ENCODE measurements around the gene DDB1. TPM values are rescaled to one million over a fixed set of nuclear protein-coding genes. Genes with fewer than 3 reads are reported as not detected.

DDB1 gene
- total and polyA plus RNA-seq, 9 of the 15 experiments (the other 6 are each of a cell fraction or from before 2014, with no cell fraction given) = 172 to 361 (median 266) TPM

DNA sequence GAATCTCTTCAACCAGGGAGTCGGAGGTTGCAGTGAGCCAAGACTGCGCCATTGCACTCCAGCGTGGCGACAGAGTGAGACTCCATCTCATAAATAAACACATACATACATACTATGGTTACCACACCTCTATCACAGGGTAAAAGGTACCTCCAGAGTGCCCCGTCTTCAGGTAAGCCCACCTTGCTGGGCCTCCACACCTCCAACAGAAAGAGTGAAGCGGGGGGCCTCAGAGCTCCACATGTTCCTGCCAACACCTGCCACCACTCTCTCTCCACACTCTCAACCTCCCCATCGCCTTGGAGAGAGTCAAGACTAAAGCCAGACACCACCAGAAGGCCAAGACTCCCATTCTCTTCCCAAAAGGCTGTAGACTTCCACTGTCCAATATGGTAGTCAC is 27.5 kb downstream of the DDB1 start (continued):
- no peak for TF ChIP-seq ZBTB49 (CRISPR knock-in tag; IDR thresholded peaks at IDR 0.05; ENCODE audit: borderline replicate concordance)
- TF ChIP-seq STAT5B (CRISPR knock-in tag; IDR thresholded peaks at IDR 0.05) = no peak
- no peak for TF ChIP-seq ARID3A (IDR thresholded peaks at IDR 0.05; ENCODE audit: borderline replicate concordance, low read depth, low read length)

GRCh38 chr11:61303725-61304124 is 29.2 kb downstream of the DDB1 start:
- Histone ChIP-seq H3K27ac (ENCODE audit: extremely low read depth, low read depth, low read length) (no peak overlapping the region), H3K4me3 (no peak overlapping the region), H3K36me3 (ENCODE audit: control insufficient read depth, insufficient read depth, low read length) (peaks cover 98% of the 10 kb centered on the region), H3K27me3 (ENCODE audit: control insufficient read depth in 2 of 2, insufficient read depth in 2 of 2, low read length in 2 of 2) (no peaks in the 10 kb centered on the region), H3K4me2 (ENCODE audit: insufficient read depth, low read length) (no peak overlapping the region), H4K20me1 (replicated peaks; ENCODE audit: control insufficient read depth, insufficient read depth, low read length) (no peaks in the 10 kb centered on the region), H3K79me2 (ENCODE audit: control insufficient read depth, insufficient read depth, low read length) (no peaks in the 10 kb centered on the region), H2AFZ (ENCODE audit: low read depth, low read length) (no peak overlapping the region), H3K4me1 (replicated peaks in 1 of 2; ENCODE audit: control insufficient read depth in 2 of 2, insufficient read depth in 2 of 2, low read length in 2 of 2) (no peaks in the 10 kb centered on the region), H3K9me3 (replicated peaks; ENCODE audit: control insufficient read depth, insufficient read depth, low read depth, low read length) (no peaks in the 10 kb centered on the region), H3K9me1 (ENCODE audit: control insufficient read depth, insufficient read depth, low read length) (peaks cover 3% of the 10 kb centered on the region), H3K9ac (ENCODE audit: insufficient read depth in 1 of 2, low read depth in 2 of 2, low read length in 2 of 2) (no peak overlapping the region)
- FAIRE-seq (no peak), DNase-seq (ENCODE audit: extremely low read depth in 1 of 4, low spot score in 3 of 4) (no peak), ATAC-seq (no peak)
- no TSS peak for BruUV-seq (replicated peaks)
- 96% methylated on average over 9 of the region's 9 CpGs for WGBS (ENCODE audit: insufficient coverage, low coverage, missing lambda C conversion rate)
- ChIA-PET CTCF (ENCODE audit: low intra/inter-chr PET ratio) (no interaction called here), POLR2A (interaction anchor here (0.6 kb wide), 1 partner anchor 24 kb away, joined by 3 read pairs; no protein-coding TSS in a partner anchor)
- intact Hi-C loops (cut with micrococcal nuclease) = loop anchor here (5.0 kb wide), 1 partner anchor 46 kb away; no protein-coding TSS in a partner anchor
- in situ Hi-C loops (cut with MboI) = no loop called here
- TF ChIP-seq, protein P1, sequence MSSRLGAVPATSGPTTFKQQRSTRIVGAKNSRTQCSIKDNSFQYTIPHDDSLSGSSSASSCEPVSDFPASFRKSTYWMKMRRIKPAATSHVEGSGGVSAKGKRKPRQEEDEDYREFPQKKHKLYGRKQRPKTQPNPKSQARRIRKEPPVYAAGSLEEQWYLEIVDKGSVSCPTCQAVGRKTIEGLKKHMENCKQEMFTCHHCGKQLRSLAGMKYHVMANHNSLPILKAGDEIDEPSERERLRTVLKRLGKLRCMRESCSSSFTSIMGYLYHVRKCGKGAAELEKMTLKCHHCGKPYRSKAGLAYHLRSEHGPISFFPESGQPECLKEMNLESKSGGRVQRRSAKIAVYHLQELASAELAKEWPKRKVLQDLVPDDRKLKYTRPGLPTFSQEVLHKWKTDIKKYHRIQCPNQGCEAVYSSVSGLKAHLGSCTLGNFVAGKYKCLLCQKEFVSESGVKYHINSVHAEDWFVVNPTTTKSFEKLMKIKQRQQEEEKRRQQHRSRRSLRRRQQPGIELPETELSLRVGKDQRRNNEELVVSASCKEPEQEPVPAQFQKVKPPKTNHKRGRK (tag; IDR thresholded peaks at IDR 0.05) = no peak
- TF ChIP-seq MNT (conservative IDR thresholded peaks at IDR 0.05) = no peak
- TF ChIP-seq ZNF592 (IDR thresholded peaks at IDR 0.05) = no peak
- TF ChIP-seq, protein P2, sequence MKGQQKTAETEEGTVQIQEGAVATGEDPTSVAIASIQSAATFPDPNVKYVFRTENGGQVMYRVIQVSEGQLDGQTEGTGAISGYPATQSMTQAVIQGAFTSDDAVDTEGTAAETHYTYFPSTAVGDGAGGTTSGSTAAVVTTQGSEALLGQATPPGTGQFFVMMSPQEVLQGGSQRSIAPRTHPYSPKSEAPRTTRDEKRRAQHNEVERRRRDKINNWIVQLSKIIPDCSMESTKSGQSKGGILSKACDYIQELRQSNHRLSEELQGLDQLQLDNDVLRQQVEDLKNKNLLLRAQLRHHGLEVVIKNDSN (CRISPR knock-in tag; IDR thresholded peaks at IDR 0.05) = no peak
